ENCODE data around the gene ACSL1.
A peak's percentile ranks its signal among the peaks of the same experiment; 100 is the strongest.

ACSL1 gene

GRCh38 chr4:184732126-184732525 is 93.6 kb downstream of the ACSL1 start:
- Mint-ChIP-seq H3K27me3 (no peaks in the 10 kb centered on the region), H3K9me3 (ENCODE audit: low read depth) (no peaks in the 10 kb centered on the region), H3K36me3 (peaks cover 7% of the 10 kb centered on the region), H3K4me3 (peak overlapping the region; percentile 94), H3K4me1 (ENCODE audit: low read depth) (peaks cover 15% of the 10 kb centered on the region), H3K27ac (no peak overlapping the region)

GRCh38 chr4:184731056-184731455 is 94.7 kb downstream of the ACSL1 start:
- Mint-ChIP-seq H3K4me1 (ENCODE audit: low read depth) (peaks cover 15% of the 10 kb centered on the region), H3K4me3 (no peak overlapping the region), H3K27me3 (no peaks in the 10 kb centered on the region)

GRCh38 chr4:184729946-184730345 is 95.8 kb downstream of the ACSL1 start:
- H3K36me3 Mint-ChIP-seq = peaks cover 9% of the 10 kb centered on the region
- H3K4me1 Mint-ChIP-seq (ENCODE audit: low read depth) = peaks cover 15% of the 10 kb centered on the region
- no peak overlapping the region for H3K27ac Mint-ChIP-seq
- no peak overlapping the region for H3K4me3 Mint-ChIP-seq
- no peaks in the 10 kb centered on the region for H3K9me3 Mint-ChIP-seq (ENCODE audit: low read depth)
- no peaks in the 10 kb centered on the region for H3K27me3 Mint-ChIP-seq

More at GRCh38 chr4:184731056-184731455, 94.7 kb downstream of the ACSL1 start:
- Mint-ChIP-seq H3K9me3 (ENCODE audit: low read depth) (no peaks in the 10 kb centered on the region), H3K36me3 (peaks cover 7% of the 10 kb centered on the region), H3K27ac (no peak overlapping the region)

DNA sequence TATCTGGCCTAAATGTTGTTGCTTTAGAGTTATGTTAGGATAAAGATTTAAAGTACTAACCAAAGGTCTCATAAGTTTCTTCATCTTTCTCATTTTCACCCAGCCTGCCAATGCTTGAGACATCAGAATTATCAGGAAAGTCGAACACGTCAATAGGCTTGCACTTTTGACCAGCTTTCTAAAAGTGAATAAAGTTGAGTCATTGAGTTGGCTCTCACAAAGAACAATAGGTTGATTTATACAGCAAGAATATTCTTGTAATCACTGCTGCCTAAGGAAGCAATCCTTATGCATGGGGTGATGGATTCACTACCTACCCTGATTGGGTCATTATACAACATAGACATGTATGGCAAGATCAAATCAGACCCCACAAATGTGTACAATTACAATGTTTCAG is 96.9 kb downstream of the ACSL1 start:
- Mint-ChIP-seq H3K27me3 (no peaks in the 10 kb centered on the region), H3K4me1 (ENCODE audit: low read depth) (peaks cover 8% of the 10 kb centered on the region), H3K36me3 (peaks cover 13% of the 10 kb centered on the region), H3K27ac (no peak overlapping the region), H3K9me3 (ENCODE audit: low read depth) (no peaks in the 10 kb centered on the region), H3K4me3 (no peak overlapping the region)

- no peak overlapping the region for H3K4me3 Mint-ChIP-seq
- H3K27me3 Mint-ChIP-seq = no peaks in the 10 kb centered on the region
- H3K36me3 Mint-ChIP-seq = peaks cover 20% of the 10 kb centered on the region
Measured at GRCh38 chr4:184727430-184727829, 98.3 kb downstream of the ACSL1 start.

DNA sequence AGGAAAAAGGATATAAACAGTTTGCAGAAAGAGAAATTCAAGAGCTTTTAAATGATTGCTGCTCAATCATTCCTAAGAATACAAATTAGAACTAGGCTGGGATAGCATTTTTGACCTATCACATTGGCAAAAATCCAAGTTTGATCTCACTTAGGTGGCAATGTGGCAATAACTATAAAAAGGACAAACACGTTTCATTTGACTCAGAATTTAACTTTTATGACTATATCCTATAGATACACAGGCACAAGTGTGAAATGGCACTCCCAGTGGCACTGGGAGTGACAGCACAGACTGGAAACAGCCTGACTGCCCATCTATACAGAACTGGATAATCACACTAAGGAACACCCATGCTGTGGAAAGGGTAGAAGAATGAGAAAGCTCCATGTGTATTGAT is 103.0 kb downstream of the ACSL1 start:
- H3K27me3 Mint-ChIP-seq = no peaks in the 10 kb centered on the region
- no peak overlapping the region for H3K27ac Mint-ChIP-seq
- peaks cover 43% of the 10 kb centered on the region for H3K36me3 Mint-ChIP-seq
- peaks cover 5% of the 10 kb centered on the region for H3K9me3 Mint-ChIP-seq (ENCODE audit: low read depth)
- H3K4me1 Mint-ChIP-seq (ENCODE audit: low read depth) = no peaks in the 10 kb centered on the region
- H3K4me3 Mint-ChIP-seq = no peak overlapping the region

More at GRCh38 chr4:184727430-184727829, 98.3 kb downstream of the ACSL1 start:
- no peaks in the 10 kb centered on the region for H3K9me3 Mint-ChIP-seq (ENCODE audit: low read depth)
- no peak overlapping the region for H3K27ac Mint-ChIP-seq
- peaks cover 4% of the 10 kb centered on the region for H3K4me1 Mint-ChIP-seq (ENCODE audit: low read depth)

DNA sequence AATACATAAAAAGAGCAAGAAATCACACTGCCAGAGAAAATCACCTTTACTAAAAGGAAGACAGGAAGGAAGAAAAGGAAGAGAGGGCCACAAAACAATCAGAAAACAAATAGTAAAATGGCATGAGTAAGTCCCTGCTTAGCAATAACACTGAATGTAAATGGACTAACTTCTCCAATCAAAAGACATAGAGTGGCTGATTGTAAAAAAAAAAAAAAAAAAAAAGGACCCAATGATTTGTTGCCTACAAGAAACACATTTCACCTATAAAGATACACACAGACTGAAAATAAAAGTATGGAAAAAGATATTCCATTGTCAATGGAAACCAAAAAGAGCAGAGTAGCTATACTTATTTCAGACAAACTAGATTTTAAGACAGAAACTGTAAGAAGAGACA is 104.5 kb downstream of the ACSL1 start:
- no peak overlapping the region for H3K27ac Mint-ChIP-seq
- no peaks in the 10 kb centered on the region for H3K27me3 Mint-ChIP-seq
- H3K9me3 Mint-ChIP-seq (ENCODE audit: low read depth) = peaks cover 5% of the 10 kb centered on the region
- peaks cover 42% of the 10 kb centered on the region for H3K36me3 Mint-ChIP-seq
- no peaks in the 10 kb centered on the region for H3K4me1 Mint-ChIP-seq (ENCODE audit: low read depth)
- no peak overlapping the region for H3K4me3 Mint-ChIP-seq

DNA sequence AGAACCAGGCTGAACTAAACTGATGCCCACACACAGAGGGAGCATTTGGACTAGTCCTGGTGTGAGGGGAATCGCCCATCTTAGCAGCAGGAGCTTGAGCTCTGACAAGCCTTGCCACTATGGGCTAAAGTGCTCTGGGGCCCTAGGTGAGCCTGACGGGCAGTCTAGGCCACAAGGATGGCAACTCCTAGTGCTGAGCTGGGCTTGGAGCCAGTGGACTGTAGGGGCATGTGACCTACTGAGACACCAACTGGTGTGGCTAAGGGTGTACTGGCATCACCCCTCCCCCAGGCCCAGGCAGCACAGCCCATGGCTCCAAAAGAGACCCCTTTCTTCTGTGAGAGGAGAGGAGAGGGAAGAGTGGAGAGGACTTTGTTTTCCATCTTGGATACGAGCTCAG is 106.4 kb downstream of the ACSL1 start:
- Mint-ChIP-seq H3K9me3 (ENCODE audit: low read depth) (peaks cover 5% of the 10 kb centered on the region), H3K4me1 (ENCODE audit: low read depth) (no peaks in the 10 kb centered on the region), H3K36me3 (peaks cover 44% of the 10 kb centered on the region), H3K27me3 (no peaks in the 10 kb centered on the region), H3K4me3 (no peak overlapping the region), H3K27ac (no peak overlapping the region)

GRCh38 chr4:184715526-184715925 is 110.2 kb downstream of the ACSL1 start:
- Mint-ChIP-seq H3K27me3 (no peaks in the 10 kb centered on the region), H3K4me3 (no peak overlapping the region), H3K27ac (no peak overlapping the region), H3K9me3 (ENCODE audit: low read depth) (no peaks in the 10 kb centered on the region), H3K36me3 (peaks cover 26% of the 10 kb centered on the region), H3K4me1 (ENCODE audit: low read depth) (no peaks in the 10 kb centered on the region)

DNA sequence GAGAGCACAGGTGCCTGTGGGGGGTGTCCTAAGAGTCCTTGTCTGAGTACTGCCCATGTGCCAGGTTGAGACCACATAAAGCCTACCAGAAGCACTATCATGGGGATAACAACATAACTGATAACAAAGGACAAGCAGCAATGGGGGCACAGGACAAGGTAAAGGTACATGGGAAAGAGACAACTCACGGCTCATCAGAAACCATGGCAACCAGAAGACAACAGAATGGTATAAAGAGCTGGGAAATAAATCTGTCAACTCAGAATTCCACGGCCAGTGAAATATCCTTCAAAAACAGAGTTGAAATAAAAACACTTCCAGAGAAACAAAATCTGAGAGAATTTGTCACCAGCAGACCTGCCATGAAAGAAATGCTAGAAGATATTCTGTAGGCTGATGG is 111.9 kb downstream of the ACSL1 start:
- Mint-ChIP-seq H3K4me1 (ENCODE audit: low read depth) (no peaks in the 10 kb centered on the region), H3K27me3 (no peaks in the 10 kb centered on the region), H3K9me3 (ENCODE audit: low read depth) (no peaks in the 10 kb centered on the region), H3K4me3 (no peak overlapping the region), H3K27ac (no peak overlapping the region), H3K36me3 (peaks cover 17% of the 10 kb centered on the region)

DNA sequence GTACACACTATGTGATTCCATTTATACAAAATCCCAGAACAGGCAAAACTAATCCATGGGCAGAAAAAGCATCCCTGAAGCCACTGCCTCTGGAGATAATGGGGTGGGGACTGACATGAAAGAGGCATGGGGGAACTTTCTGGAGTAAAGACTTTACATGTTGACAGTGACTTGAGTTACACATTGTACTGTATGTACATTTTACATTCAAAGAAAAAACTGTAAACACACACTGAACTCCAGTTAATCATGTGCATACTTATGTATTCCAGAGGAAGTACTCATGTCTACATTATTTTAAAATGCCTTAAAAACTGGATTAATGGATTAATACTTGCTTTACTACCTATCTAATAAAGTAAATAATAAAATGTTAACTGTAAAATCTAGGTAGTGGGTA is 113.4 kb downstream of the ACSL1 start:
- Mint-ChIP-seq H3K27ac (no peak overlapping the region), H3K4me1 (ENCODE audit: low read depth) (no peaks in the 10 kb centered on the region), H3K27me3 (no peaks in the 10 kb centered on the region), H3K9me3 (ENCODE audit: low read depth) (no peaks in the 10 kb centered on the region), H3K36me3 (peaks cover 11% of the 10 kb centered on the region), H3K4me3 (no peak overlapping the region)

GRCh38 chr4:184706453-184706852 is 119.3 kb downstream of the ACSL1 start:
- peaks cover 1% of the 10 kb centered on the region for H3K4me1 Mint-ChIP-seq (ENCODE audit: low read depth)
- no peak overlapping the region for H3K27ac Mint-ChIP-seq
- no peak overlapping the region for H3K4me3 Mint-ChIP-seq
- peaks cover 19% of the 10 kb centered on the region for H3K36me3 Mint-ChIP-seq
- H3K27me3 Mint-ChIP-seq = no peaks in the 10 kb centered on the region
- no peaks in the 10 kb centered on the region for H3K9me3 Mint-ChIP-seq (ENCODE audit: low read depth)

GRCh38 chr4:184705692-184706091 is 120.1 kb downstream of the ACSL1 start:
- H3K36me3 Mint-ChIP-seq = peaks cover 19% of the 10 kb centered on the region
- H3K4me3 Mint-ChIP-seq = no peak overlapping the region

More at GRCh38 chr4:184705692-184706091, 120.1 kb downstream of the ACSL1 start:
- Mint-ChIP-seq H3K27ac (no peak overlapping the region), H3K9me3 (ENCODE audit: low read depth) (no peaks in the 10 kb centered on the region), H3K27me3 (no peaks in the 10 kb centered on the region), H3K4me1 (ENCODE audit: low read depth) (peaks cover 1% of the 10 kb centered on the region)
